Measurements from ENCODE around the gene ZBTB11. TPM values are rescaled to one million over a fixed set of nuclear protein-coding genes. Genes with fewer than 3 reads are reported as not detected.

Gene ZBTB11
- total RNA-seq, 6 experiments from 2014 or later: 5.4 to 8.5 (median 7.9) TPM

DNA sequence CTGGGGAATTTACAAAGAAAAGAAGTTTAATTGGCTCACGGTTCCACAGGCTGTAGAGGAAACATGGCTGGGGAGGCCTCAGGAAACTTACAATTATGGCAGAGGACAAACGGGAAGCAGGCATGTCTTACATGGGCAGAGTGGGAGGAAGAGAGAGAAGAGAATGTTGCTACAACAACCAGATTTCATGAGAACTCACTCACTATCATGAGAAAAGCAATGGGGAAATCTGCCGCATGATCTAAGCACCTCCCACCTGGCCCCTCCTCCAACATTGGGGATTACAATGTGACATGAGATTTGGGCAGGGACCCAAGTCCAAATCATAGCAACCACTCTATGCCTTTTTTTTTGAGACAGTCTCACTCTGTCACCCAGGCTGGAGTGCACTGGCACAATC, 74.2 kb downstream of the ZBTB11 start:
- no peak overlapping the region for H3K27ac ChIP-seq
- no peaks in the 10 kb centered on the region for H3K4me1 ChIP-seq
- intact Hi-C loops (cut with DNase I): no loop called here
- no peak for DNase-seq
- H3K9me3 ChIP-seq: no peaks in the 10 kb centered on the region
- no peak overlapping the region for H3K4me3 ChIP-seq
- H3K36me3 ChIP-seq: no peaks in the 10 kb centered on the region
- H3K27me3 ChIP-seq: no peaks in the 10 kb centered on the region
- TF ChIP-seq, protein P1, sequence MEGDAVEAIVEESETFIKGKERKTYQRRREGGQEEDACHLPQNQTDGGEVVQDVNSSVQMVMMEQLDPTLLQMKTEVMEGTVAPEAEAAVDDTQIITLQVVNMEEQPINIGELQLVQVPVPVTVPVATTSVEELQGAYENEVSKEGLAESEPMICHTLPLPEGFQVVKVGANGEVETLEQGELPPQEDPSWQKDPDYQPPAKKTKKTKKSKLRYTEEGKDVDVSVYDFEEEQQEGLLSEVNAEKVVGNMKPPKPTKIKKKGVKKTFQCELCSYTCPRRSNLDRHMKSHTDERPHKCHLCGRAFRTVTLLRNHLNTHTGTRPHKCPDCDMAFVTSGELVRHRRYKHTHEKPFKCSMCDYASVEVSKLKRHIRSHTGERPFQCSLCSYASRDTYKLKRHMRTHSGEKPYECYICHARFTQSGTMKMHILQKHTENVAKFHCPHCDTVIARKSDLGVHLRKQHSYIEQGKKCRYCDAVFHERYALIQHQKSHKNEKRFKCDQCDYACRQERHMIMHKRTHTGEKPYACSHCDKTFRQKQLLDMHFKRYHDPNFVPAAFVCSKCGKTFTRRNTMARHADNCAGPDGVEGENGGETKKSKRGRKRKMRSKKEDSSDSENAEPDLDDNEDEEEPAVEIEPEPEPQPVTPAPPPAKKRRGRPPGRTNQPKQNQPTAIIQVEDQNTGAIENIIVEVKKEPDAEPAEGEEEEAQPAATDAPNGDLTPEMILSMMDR (IDR thresholded peaks at IDR 0.05): no peak
- TF ChIP-seq POLR2A (IDR thresholded peaks at IDR 0.05): no peak
- 91% methylated on average over 3 of the region's 3 CpGs for WGBS (ENCODE audit: insufficient coverage, low coverage, low lambda C conversion rate, missing lambda C conversion rate)
- ATAC-seq: no peak

Small RNA genes lying within 50 kb of the gene (small RNA-seq; reads per million reads assigned to genes)
- gene RF00019: 0 reads per million in 2 experiments
- gene RNU6-1256P: 0 reads per million in 2 experiments
- 0 reads per million in 2 experiments for gene RNY1P12

Other genes with a start within 250 kb of the ZBTB11 start
- gene SENP7, start 163.9 kb downstream of the ZBTB11 start, total RNA-seq: 1 to 10 TPM; 3.8 to 7.2 (median 5.7) TPM
- 10 to 100 TPM in 5 of 6 experiments, 1 to 10 TPM in 1; 9.7 to 28.0 (median 13.3) TPM for gene TRMT10C, start 115.3 kb downstream of the ZBTB11 start, total RNA-seq
- gene PCNP, start 103.0 kb downstream of the ZBTB11 start, total RNA-seq: 10 to 100 TPM; 32.9 to 57.0 (median 46.6) TPM
- gene RPL24, start 9.6 kb upstream of the ZBTB11 start, total RNA-seq: 100 to 1,000 TPM; 336 to 620 (median 364) TPM
- gene CEP97, start 47.5 kb upstream of the ZBTB11 start, total RNA-seq: 1 to 10 TPM; 2.2 to 3.8 (median 2.7) TPM
- gene NXPE3, start 102.1 kb upstream of the ZBTB11 start, total RNA-seq: 1 to 10 TPM in 5 of 6 experiments, under 1 TPM in 1; 0.75 to 2.9 (median 1.7) TPM
- gene NFKBIZ, start 172.4 kb upstream of the ZBTB11 start, total RNA-seq: 10 to 100 TPM; 23.4 to 83.1 (median 44.4) TPM